GM12878 (cell line): Measurements from ENCODE around the gene DYNC1I1. TPM values are rescaled to one million over a fixed set of nuclear protein-coding genes. Genes with fewer than 3 reads are reported as not detected.

Experiments used
- ATAC-seq: fragments of 200-7000 bp; cut with Tn5 transposase; 3 replicates; pipeline ENCODE4 v1.9.1; 2020; ENCODE audit warnings: mild to moderate bottlenecking, moderate library complexity
- BruUV-seq: library from RNA; stranded (reverse); fragments of 400-500 nt; replicated peaks from 2 replicates; lab custom pipeline; 2021; lab: Mats Ljungman, UMichigan
- CTCF ChIA-PET: fragments of 300-600 bp; sonication (Branson Sonifier 250); formaldehyde crosslinking; extraction: SDS; loops from one replicate; lab custom pipeline; 2021; ENCODE audit warnings: inconsistent platforms; lab: Yijun Ruan, JAX
- POLR2A ChIA-PET: fragments of 350-600 bp; formaldehyde crosslinking; extraction: SDS; loops from one replicate; lab custom pipeline; 2021; ENCODE audit warnings: inconsistent platforms; lab: Charles Lee
- RAD21 ChIA-PET: fragments of 300-600 bp; sonication (Branson Sonifier 250); formaldehyde crosslinking; loops from one replicate; lab custom pipeline; 2023; ENCODE audit warnings: antibody characterized with exemption; ENCODE audit not compliant: unreplicated experiment; lab: Charles Lee
- SMC1A ChIA-PET: fragments of 300-600 bp; sonication (Branson Sonifier 250); formaldehyde crosslinking; loops from one replicate; lab custom pipeline; 2023; ENCODE audit not compliant: unreplicated experiment, uncharacterized antibody; lab: Charles Lee
- DNase-seq: peaks from one replicate; pipeline ENCODE4 v3.0.0-alpha.2; 2011; ENCODE audit warnings: low read depth, low spot score
- FAIRE-seq: peaks from 3 replicates; lab custom pipeline; 2011; peaks lifted over from hg19 to GRCh38; lab: Jason Lieb, UNC
- H2AFZ ChIP-seq: 2 replicates; pipeline ENCODE4 v1.6.0; 2011; ENCODE audit warnings: low read depth, low read length, control low read depth; ENCODE audit not compliant: control insufficient read depth
- H3K27ac ChIP-seq: 2 replicates; pipeline ENCODE4 v1.5.1; 2011; ENCODE audit warnings: control low read depth; ENCODE audit not compliant: control insufficient read depth, insufficient read depth
- H3K27me3 ChIP-seq, 2 experiments: replicated peaks in 1 of 2; 2 replicates each; pipeline versions ENCODE4 v1.6.0 to v1.6.1; 2011; ENCODE audit warnings: low read length in 1 of 2; ENCODE audit not compliant: control insufficient read depth in 2 of 2, insufficient read depth in 2 of 2
- H3K36me3 ChIP-seq, 2 experiments: 2 replicates each; pipeline ENCODE4 v1.5.1; 2011; ENCODE audit warnings: low read length in 1 of 2; ENCODE audit not compliant: control insufficient read depth in 2 of 2, insufficient read depth in 2 of 2
- H3K4me1 ChIP-seq: 2 replicates; pipeline ENCODE4 v1.6.1; 2011; ENCODE audit warnings: mild to moderate bottlenecking, low read length, moderate library complexity, mixed read lengths; ENCODE audit not compliant: control insufficient read depth, insufficient read depth
- H3K4me2 ChIP-seq: 2 replicates; pipeline ENCODE4 v1.6.0; 2011; ENCODE audit warnings: control low read depth; ENCODE audit not compliant: control insufficient read depth, insufficient read depth
- H3K4me3 ChIP-seq: fragments of 200-600 bp; sonication (generic); 2 replicates; pipeline ENCODE4 v1.5.1; 2016
- H3K79me2 ChIP-seq: 2 replicates; pipeline ENCODE4 v1.6.0; 2011; ENCODE audit warnings: low read length; ENCODE audit not compliant: control insufficient read depth, insufficient read depth
- H3K9ac ChIP-seq: 2 replicates; pipeline ENCODE4 v1.8.0; 2011; ENCODE audit warnings: low read length, control low read depth, mixed read lengths; ENCODE audit not compliant: control insufficient read depth, insufficient read depth
- H3K9me3 ChIP-seq: replicated peaks from 3 replicates; pipeline ENCODE4 v1.5.1; 2011; ENCODE audit warnings: mild to moderate bottlenecking, low read length; ENCODE audit not compliant: control insufficient read depth, insufficient read depth
- H4K20me1 ChIP-seq: 2 replicates; pipeline ENCODE4 v1.6.0; 2011; ENCODE audit not compliant: control insufficient read depth, insufficient read depth
- ATF2 ChIP-seq: IDR thresholded peaks from 2 replicates; pipeline ENCODE4 v1.6.1; 2012; ENCODE audit warnings: low read length, inconsistent platforms
- CHD1 ChIP-seq: IDR thresholded peaks from 2 replicates; pipeline ENCODE4 v1.6.1; 2012; ENCODE audit warnings: low read depth, low read length, improper control_type of control experiment
- CREM ChIP-seq: IDR thresholded peaks from 2 replicates; pipeline ENCODE4 v1.6.1; 2014; ENCODE audit warnings: antibody characterized with exemption, low read depth
- E2F4 ChIP-seq: IDR thresholded peaks from 2 replicates; pipeline ENCODE4 v1.6.1; 2012; ENCODE audit warnings: low read depth, low read length, improper control_type of control experiment
- ESRRA ChIP-seq: IDR thresholded peaks from 2 replicates; pipeline ENCODE4 v1.6.1; 2012; ENCODE audit warnings: mild to moderate bottlenecking, low read length, improper control_type of control experiment
- EZH2 ChIP-seq: IDR thresholded peaks from 2 replicates; pipeline ENCODE4 v1.6.1; 2012; ENCODE audit warnings: low read depth, mild to moderate bottlenecking, control low read depth, inconsistent platforms, low read length, borderline replicate concordance; ENCODE audit not compliant: control insufficient read depth
- IRF4 ChIP-seq: IDR thresholded peaks from 2 replicates; pipeline ENCODE4 v1.6.1; 2011; ENCODE audit warnings: low read depth, low read length
- JUNB ChIP-seq: IDR thresholded peaks from 2 replicates; pipeline ENCODE4 v1.6.1; 2016; ENCODE audit warnings: antibody characterized with exemption, mild to moderate bottlenecking
- MXI1 ChIP-seq: fragments of 150-350 bp; IDR thresholded peaks from 2 replicates; pipeline ENCODE4 v1.6.1; 2011; ENCODE audit warnings: low read depth, mild to moderate bottlenecking, inconsistent platforms, low read length, improper control_type of control experiment
- NBN ChIP-seq: fragments of 450-650 bp; IDR thresholded peaks from 2 replicates; pipeline ENCODE4 v1.6.1; 2016
- PAX5 ChIP-seq: IDR thresholded peaks from 2 replicates; pipeline ENCODE4 v1.6.1; 2011; ENCODE audit warnings: low read depth, low read length, borderline replicate concordance
- POLR2A ChIP-seq: IDR thresholded peaks from 2 replicates; pipeline ENCODE4 v1.6.1; 2011; ENCODE audit warnings: low read depth, mild to moderate bottlenecking, low read length
- REST ChIP-seq: IDR thresholded peaks from 2 replicates; pipeline ENCODE4 v1.6.1; 2012; ENCODE audit warnings: mild to moderate bottlenecking, low read depth, low read length
- SIN3A ChIP-seq: IDR thresholded peaks from 2 replicates; pipeline ENCODE4 v1.6.1; 2012; ENCODE audit warnings: low read depth, low read length, improper control_type of control experiment
- TARDBP ChIP-seq: IDR thresholded peaks from 2 replicates; pipeline ENCODE4 v1.6.1; 2016; ENCODE audit warnings: borderline replicate concordance
- TCF12 ChIP-seq: IDR thresholded peaks from 2 replicates; pipeline ENCODE4 v1.6.1; 2011; ENCODE audit warnings: low read depth, mild to moderate bottlenecking, low read length
- USF2 ChIP-seq: IDR thresholded peaks from 2 replicates; pipeline ENCODE4 v1.6.1; 2011; ENCODE audit warnings: low read depth, low read length, improper control_type of control experiment, borderline replicate concordance
- ZBTB33 ChIP-seq: fragments of 450-650 bp; IDR thresholded peaks from 2 replicates; pipeline ENCODE4 v1.6.1; 2017; ENCODE audit warnings: mild to moderate bottlenecking
- WGBS: methylation state at CpG from one replicate; pipeline ENCODE4 v1.1.6; 2016; ENCODE audit warnings: low lambda C conversion rate; ENCODE audit not compliant: insufficient replicate concordance, insufficient coverage; ENCODE audit errors: missing lambda C conversion rate; 5-methylcytosine and 5-hydroxymethylcytosine counted together
- in situ Hi-C: fragments of 300-500 bp; cut with MboI; formaldehyde crosslinking; loops from 9 replicates; pipeline ENCODE4 v1.14.3; 2018; ENCODE audit warnings: mixed read lengths
- intact Hi-C: fragments of 100-400 bp; cut with micrococcal nuclease; formaldehyde crosslinking; loops from one replicate; pipeline ENCODE4 v1.14.2; 2022; ENCODE audit not compliant: unreplicated experiment
- polyA plus RNA-seq, 11 experiments: library from polyadenylated mRNA; depleted of rRNA in 4 of 11; unstranded in 6 of 11; stranded (reverse) in 5 of 11; fragments of >200 nt; fragmentation: Nextera tagmentation in 4 of 11; fragmentation: Illumina TruSeq in 1 of 11; extraction: Ambion mirVana in 4 of 11; extraction: Trizol in 1 of 11; gene quantifications; 1 replicate in 1 of 11; 2 replicates in 10 of 11; pipeline versions ENCODE4 v1.2.1 to v1.2.3, GENCODE V29; 2011 to 2016; ENCODE audit warnings: inconsistent platforms in 2 of 11, missing spikeins in 2 of 11, low read depth in 1 of 11
- total RNA-seq, 4 experiments: library from RNA; depleted of rRNA in 3 of 4; stranded (reverse); fragments of >200 nt in 3 of 4; fragmentation: Illumina TruSeq in 1 of 4; extraction: Trizol in 1 of 4; gene quantifications; 2 replicates each; pipeline versions ENCODE4 v1.2.1 to v1.2.3, GENCODE V29; 2013 to 2021

DYNC1I1 gene
- total and polyA plus RNA-seq, 10 of the 15 experiments (the other 5 are each of a cell fraction or from before 2014, with no cell fraction given) = 0.05 to 0.91 (median 0.14) TPM; not detected in 3

- intact Hi-C loops (no loop called here), in situ Hi-C loops (no loop called here)
- no peak overlapping the region for H3K4me3 ChIP-seq
- ChIA-PET POLR2A (no interaction called here), SMC1A (interaction anchor here (0.6 to 1.6 kb wide), 3 partner anchors 15 to 24 kb away, joined by 3 to 5 read pairs (median 3); no protein-coding TSS in a partner anchor), CTCF (interaction anchor here (1.2 kb wide), 1 partner anchor 18 kb away, joined by 4 read pairs; no protein-coding TSS in a partner anchor), RAD21 (no interaction called here)
- no peak for DNase-seq
- no peaks in the 10 kb centered on the region for H3K36me3 ChIP-seq
- no peaks in the 10 kb centered on the region for H3K9me3 ChIP-seq
- no peak for ATAC-seq
- no peak for FAIRE-seq
- no peak overlapping the region for H2AFZ ChIP-seq
- no peak overlapping the region for H3K4me2 ChIP-seq
- H3K4me1 ChIP-seq = no peaks in the 10 kb centered on the region
- no peaks in the 10 kb centered on the region for H3K27me3 ChIP-seq
- BruUV-seq = no TSS peak
- H4K20me1 ChIP-seq = no peaks in the 10 kb centered on the region
- H3K9ac ChIP-seq = no peak overlapping the region
- H3K79me2 ChIP-seq = no peaks in the 10 kb centered on the region
- no peak overlapping the region for H3K27ac ChIP-seq
- 35% methylated on average over 5 of the region's 5 CpGs for WGBS
- TF ChIP-seq ZBTB33 = no peak
- TF ChIP-seq IRF4 = no peak
- no peak for TF ChIP-seq ATF2
- no peak for TF ChIP-seq ESRRA
- no peak for TF ChIP-seq TARDBP
- no peak for TF ChIP-seq EZH2
- TF ChIP-seq TCF12 = no peak
- TF ChIP-seq POLR2A = no peak
- no peak for TF ChIP-seq REST
- no peak for TF ChIP-seq SIN3A
- TF ChIP-seq E2F4 = no peak
- TF ChIP-seq MXI1 = no peak
- TF ChIP-seq CHD1 = no peak
- no peak for TF ChIP-seq JUNB
- TF ChIP-seq NBN = no peak
- TF ChIP-seq PAX5 = no peak
- no peak for TF ChIP-seq CREM
- TF ChIP-seq USF2 = no peak
Observed at GRCh38 chr7:95824616-95825015, 52.3 kb downstream of the DYNC1I1 start.
